HCT116 (cell line): ENCODE data around the gene SRCIN1.
"Not testable (repeated sequence)": the region's sequence is repeated elsewhere in the genome, so short reads cannot be mapped to it uniquely, and the experiment has no call there.

Experiments
- CTCF ChIP-seq, 3 experiments: fragments of 200-600 bp in 1 of 3; sonication (generic) in 1 of 3; IDR thresholded peaks in 2 of 3; conservative IDR thresholded peaks in 1 of 3; 2 replicates each; pipeline ENCODE4 v1.5.1; 2012 to 2017; ENCODE audit warnings: low read depth in 2 of 3, low read length in 2 of 3, antibody characterized with exemption in 1 of 3, borderline replicate concordance in 1 of 3, control low read depth in 1 of 3, mild to moderate bottlenecking in 1 of 3, mixed read lengths in 1 of 3, mixed run types in 1 of 3, moderate library complexity in 1 of 3; ENCODE audit not compliant: insufficient read depth in 1 of 3
- EZH2 ChIP-seq: fragments of 200-600 bp; sonication (generic); IDR thresholded peaks from 2 replicates; pipeline ENCODE4 v1.6.1; 2017; ENCODE audit warnings: antibody characterized with exemption, mixed run types
- POLR2A ChIP-seq: IDR thresholded peaks from 2 replicates; pipeline ENCODE4 v1.7.0; 2011; ENCODE audit warnings: borderline replicate concordance; ENCODE audit not compliant: insufficient read depth, insufficient read length; ENCODE audit errors: extremely low read depth
- POLR2AphosphoS5 ChIP-seq: IDR thresholded peaks from 2 replicates; pipeline ENCODE4 v1.6.1; 2011; ENCODE audit warnings: mild to moderate bottlenecking, low read depth, low read length, moderate library complexity
- RAD21 ChIP-seq: IDR thresholded peaks from 2 replicates; pipeline ENCODE4 v1.6.1; 2012; ENCODE audit warnings: low read depth, mild to moderate bottlenecking
- SP1 ChIP-seq: IDR thresholded peaks from 2 replicates; pipeline ENCODE4 v1.6.1; 2012; ENCODE audit warnings: low read depth
- TCF7L2 ChIP-seq: IDR thresholded peaks from 2 replicates; pipeline ENCODE4 v1.7.0; 2011; ENCODE audit warnings: borderline replicate concordance, inconsistent platforms; ENCODE audit not compliant: insufficient read depth, insufficient read length; ENCODE audit errors: extremely low read depth
- ZFX ChIP-seq: fragments of 450-650 bp; IDR thresholded peaks from 2 replicates; pipeline ENCODE4 v1.6.1; 2017

DNA sequence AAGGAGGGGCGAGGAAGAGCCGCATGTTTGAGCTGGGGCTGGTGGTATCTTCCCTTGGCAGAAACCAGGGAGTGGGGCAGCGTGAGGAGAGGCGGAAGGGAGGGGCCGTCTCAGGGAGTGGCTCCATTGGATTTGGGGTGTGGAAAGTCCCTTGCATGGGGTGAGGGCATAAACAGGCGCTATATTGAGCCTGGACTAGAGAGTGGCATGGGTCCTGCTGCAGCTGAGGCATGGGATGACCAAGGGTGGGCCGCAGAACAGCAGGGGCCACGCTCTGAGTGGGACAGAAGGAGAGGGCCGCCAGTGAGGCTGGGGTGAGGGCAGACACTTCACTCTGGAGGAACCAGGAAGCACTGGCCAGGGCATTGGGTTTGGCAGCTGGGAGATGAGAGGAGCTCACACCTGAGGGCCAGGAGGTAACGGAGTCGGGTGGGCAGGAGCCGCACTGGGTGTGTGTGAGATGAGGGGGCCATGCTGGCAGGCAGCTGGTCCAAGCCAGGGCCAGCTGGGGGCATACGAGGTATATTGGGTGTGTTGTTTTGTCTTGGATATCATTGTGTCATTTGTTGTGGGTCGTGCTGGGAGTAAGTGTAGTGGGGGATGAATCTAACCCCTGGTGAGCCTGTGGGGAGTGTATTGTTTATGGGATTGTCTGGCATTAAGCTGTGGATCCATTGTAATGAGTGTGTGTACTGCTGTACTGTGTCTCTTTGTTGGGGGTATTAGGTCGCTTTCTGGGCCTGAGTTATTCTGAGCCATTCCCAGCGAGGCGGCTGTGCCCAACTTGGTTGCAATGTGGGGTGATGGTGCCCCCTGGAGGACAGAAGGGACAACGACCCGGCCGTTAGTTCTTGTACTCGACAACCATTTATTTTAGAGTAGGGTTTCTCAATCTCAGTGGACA is 121.3 kb downstream of the SRCIN1 start:
- TF ChIP-seq ZFX, POLR2AphosphoS5, EZH2, SP1, TCF7L2, POLR2A: not testable (repeated sequence)
- TF ChIP-seq CTCF (IDR thresholded peaks at IDR 0.05 in 2 of 3, conservative IDR thresholded peaks at IDR 0.05 in 1 of 3; ENCODE audit: borderline replicate concordance in 1 of 3, insufficient read depth in 1 of 3, low read depth in 2 of 3, low read length in 2 of 3), result peak; percentile 63 to 88 (median 76)
- peak; percentile 94 for TF ChIP-seq RAD21
